HG02623 (cell line): ENCODE measurements around the gene HDGFL2.
"Not testable (repeated sequence)": the region's sequence is repeated elsewhere in the genome, so short reads cannot be mapped to it uniquely, and the experiment has no call there.

Source experiments
- ATAC-seq: cut with Tn5 transposase; IDR thresholded peaks from one replicate; pipeline ENCODE4 v1.9.1; 2021; ENCODE audit warnings: moderate library complexity; ENCODE audit not compliant: unreplicated experiment

The HDGFL2 gene

GRCh38 chr19:4511300-4512054 is 39.4 kb downstream of the HDGFL2 start:
- no peak for ATAC-seq

GRCh38 chr19:4512070-4512469 is 40.0 kb downstream of the HDGFL2 start:
- no peak for ATAC-seq

DNA sequence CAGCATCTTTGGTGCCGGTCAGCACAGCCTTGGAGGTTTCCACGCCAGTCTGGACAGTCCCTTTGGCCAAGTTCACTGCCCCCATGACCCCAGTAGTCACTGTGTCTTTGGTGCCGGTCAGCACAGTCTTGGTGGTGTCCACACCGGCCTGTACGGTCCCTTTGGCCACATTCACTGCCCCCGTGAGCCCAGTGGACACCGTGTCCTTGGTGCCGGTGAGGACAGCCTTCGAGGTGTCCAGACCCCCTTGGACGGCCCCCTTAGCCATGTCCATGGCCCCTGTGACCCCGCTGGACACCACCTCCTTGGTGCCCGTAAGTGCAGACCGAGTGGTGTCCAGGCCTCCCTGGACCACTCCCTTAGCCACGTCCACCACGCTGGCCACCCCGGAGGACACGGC is 41.2 kb downstream of the HDGFL2 start:
- ATAC-seq = no peak

- no peak for ATAC-seq
Observed at GRCh38 chr19:4515732-4516131, 43.6 kb downstream of the HDGFL2 start.

DNA sequence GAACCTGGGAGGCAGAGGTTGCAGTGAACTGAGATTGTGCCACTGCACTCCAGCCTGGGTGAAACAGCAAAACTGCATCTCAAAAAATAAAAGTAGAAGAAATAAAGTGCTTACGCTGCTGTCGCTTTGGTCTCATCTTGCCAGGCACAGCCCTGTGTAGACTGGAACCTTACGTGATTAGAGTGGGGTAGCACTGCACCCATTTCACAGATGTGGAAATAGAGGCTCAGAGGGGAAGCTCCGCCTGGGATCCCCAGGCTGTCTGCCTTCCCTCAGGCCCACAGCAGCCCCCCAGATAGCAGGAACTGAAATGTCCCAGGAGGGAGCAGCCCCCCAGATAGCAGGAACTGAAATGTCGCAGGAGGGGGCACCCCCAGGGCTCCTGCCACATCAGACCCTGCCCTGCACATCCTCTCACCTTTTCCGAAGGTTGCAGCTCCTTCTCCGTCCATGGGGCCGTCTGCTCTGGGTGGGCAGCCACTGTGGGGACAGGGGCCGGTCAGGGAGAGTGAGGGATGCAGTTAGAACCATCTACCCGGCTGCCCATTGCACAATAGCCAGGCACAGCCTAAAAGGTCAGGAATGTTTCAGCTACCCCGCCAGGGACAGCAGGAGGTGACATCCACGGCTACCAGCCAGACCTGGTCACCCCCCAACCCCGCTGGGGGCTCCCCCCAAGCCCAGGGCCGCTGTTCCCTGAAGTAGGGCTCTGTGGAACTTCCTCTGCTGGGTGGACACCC is 44.3 kb downstream of the HDGFL2 start:
- ATAC-seq = no peak

- no peak for ATAC-seq
Observed at GRCh38 chr19:4516939-4517300, 44.8 kb downstream of the HDGFL2 start.

GRCh38 chr19:4517451-4518057 is 45.5 kb downstream of the HDGFL2 start:
- no peak for ATAC-seq

GRCh38 chr19:4518345-4519171 is 46.5 kb downstream of the HDGFL2 start, which contains the start of gene PLIN4:
PLIN4 (minus strand) TSS chr19:4518486; CDS start chr19:4518272, 214 bp downstream.
- no peak for ATAC-seq

- ATAC-seq = no peak
Observed at GRCh38 chr19:4519172-4519496, 47.0 kb downstream of the HDGFL2 start.

GRCh38 chr19:4519521-4520277 is 47.6 kb downstream of the HDGFL2 start:
- ATAC-seq = no peak

GRCh38 chr19:4521170-4521887 is 49.2 kb downstream of the HDGFL2 start:
- ATAC-seq = no peak

- no peak for ATAC-seq
Observed at GRCh38 chr19:4521888-4522242, 49.8 kb downstream of the HDGFL2 start.

DNA sequence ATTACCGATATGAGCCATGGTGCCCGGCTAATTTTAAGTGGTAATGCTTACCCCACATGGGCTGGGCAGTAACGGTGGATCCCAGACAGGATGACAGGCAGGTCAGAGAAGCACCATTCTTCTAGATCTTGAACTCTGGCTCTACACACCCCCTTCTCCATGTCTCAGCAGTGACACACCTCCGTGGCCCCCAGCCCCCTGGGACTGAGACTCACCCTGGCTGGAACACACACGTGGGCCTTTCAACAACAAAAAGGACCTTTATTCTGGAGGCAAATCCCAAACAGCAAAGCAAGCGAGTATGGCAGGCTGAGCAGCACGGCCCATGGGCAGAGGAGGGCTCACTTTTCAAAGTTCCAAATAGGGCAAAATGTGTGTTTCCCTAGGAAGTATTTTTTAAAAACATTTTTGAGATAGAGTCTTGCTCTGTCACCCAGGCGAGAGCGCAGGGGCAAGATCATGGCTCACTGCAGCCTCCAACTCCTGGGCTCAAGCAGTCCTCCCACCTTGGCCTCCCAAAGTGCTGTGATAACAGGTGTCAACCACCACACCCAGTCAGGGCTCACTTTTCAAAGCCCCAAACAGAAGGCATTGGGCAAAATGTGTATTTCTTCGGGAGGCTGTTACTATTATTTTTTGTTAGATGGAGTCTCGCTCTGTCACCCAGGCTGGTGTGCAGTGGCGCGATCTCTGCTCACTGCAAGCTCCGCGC is 50.4 kb downstream of the HDGFL2 start:
- no peak for ATAC-seq

DNA sequence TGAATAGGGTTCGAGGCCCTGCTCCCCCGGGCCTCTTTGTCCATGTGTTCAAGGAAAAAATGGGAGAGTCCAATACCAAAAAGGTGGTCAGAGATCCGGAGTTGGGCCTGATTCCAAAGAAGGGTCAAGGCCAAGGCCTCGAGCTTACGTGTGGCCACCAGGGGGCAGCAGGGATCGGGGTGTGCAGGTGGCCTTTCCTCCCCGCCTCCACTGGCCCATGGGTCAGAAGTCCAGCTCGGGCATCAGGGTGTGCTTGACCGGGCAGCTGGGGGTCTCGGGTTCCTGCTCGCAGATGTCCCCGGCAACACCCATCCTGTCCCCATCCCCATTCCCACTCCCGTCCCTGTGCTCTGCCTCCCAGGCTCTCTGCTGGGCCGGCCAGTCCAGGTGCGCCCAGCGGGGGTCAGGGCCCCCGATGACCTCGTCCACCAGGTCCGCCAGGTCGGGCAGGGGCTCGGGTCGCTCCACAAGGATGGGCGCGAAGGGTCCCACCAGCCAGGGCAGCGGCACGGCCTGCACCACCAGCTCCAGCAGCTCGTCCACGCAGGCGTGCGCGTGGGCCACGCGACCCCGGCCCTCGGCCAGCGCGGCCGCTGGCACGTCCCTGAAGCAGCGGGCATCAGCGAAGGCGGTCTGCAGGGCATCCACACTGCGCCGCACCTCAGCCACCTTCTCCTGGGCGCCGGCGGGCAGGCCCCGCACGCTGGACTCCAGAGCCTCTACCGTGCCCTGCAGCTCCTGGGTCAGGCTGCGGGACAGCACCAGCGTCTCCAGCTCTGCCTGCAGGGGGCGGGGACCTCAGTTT is 51.4 kb downstream of the HDGFL2 start:
- no peak for ATAC-seq

- ATAC-seq = no peak
Observed at GRCh38 chr19:4524808-4525562, 52.9 kb downstream of the HDGFL2 start.

GRCh38 chr19:4525563-4526002 is 53.5 kb downstream of the HDGFL2 start:
- no peak for ATAC-seq

- ATAC-seq = not testable (repeated sequence)
Observed at GRCh38 chr19:4527377-4527776, 55.3 kb downstream of the HDGFL2 start.

DNA sequence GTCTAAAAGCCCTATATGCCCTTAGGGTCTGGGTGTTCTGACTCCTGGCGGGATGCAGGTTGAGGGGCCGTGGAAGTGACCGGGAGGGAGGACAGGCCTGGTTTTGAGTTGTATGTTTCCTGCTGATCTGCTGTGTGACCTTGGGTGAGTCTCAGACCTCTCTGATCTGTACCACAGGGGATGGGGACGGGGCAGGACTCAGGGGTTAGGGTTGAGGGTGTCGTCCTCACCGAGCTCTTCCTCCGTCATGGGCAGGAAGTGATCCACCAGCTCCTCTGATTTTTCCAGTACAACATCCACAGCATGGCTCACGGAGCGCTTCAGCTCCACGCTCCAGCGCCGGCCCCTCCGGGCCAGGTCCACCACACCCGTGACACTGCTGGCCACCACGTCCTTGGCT is 56.7 kb downstream of the HDGFL2 start:
- no peak for ATAC-seq
